HEK293 (cell line): Measurements from ENCODE around the gene LZIC.

ENCODE experiments used
- FEZF1 ChIP-seq: fragments of 450-650 bp; formaldehyde crosslinking; IDR thresholded peaks from 2 replicates; pipeline ENCODE4 v1.5.1; 2016; ENCODE audit warnings: missing biosample characterization, missing genetic modification characterization
- GLIS2 ChIP-seq: fragments of 450-650 bp; formaldehyde crosslinking; IDR thresholded peaks from 2 replicates; pipeline ENCODE4 v1.5.1; 2016; ENCODE audit warnings: missing biosample characterization, missing genetic modification characterization
- INSM2 ChIP-seq: fragments of 450-650 bp; formaldehyde crosslinking; IDR thresholded peaks from 2 replicates; pipeline ENCODE4 v1.5.1; 2016; ENCODE audit warnings: missing biosample characterization, missing genetic modification characterization
- KLF16 ChIP-seq: fragments of 450-650 bp; formaldehyde crosslinking; IDR thresholded peaks from 2 replicates; pipeline ENCODE4 v1.5.1; 2017; ENCODE audit warnings: missing biosample characterization, missing genetic modification characterization
- PRDM10 ChIP-seq: fragments of 450-650 bp; formaldehyde crosslinking; IDR thresholded peaks from 2 replicates; pipeline ENCODE4 v1.5.1; 2016; ENCODE audit warnings: missing biosample characterization, missing genetic modification characterization
- SETDB1 ChIP-seq: IDR thresholded peaks from one replicate; pipeline ENCODE4 v1.6.1; 2017; ENCODE audit warnings: mild to moderate bottlenecking, low read length, moderate library complexity, mixed read lengths; ENCODE audit not compliant: insufficient read length
- SP2 ChIP-seq: fragments of 450-650 bp; formaldehyde crosslinking; IDR thresholded peaks from 2 replicates; pipeline ENCODE4 v1.5.1; 2016; ENCODE audit warnings: missing biosample characterization, missing genetic modification characterization
- TSHZ1 ChIP-seq: fragments of 450-650 bp; formaldehyde crosslinking; IDR thresholded peaks from 2 replicates; pipeline ENCODE4 v1.5.1; 2016; ENCODE audit warnings: missing biosample characterization, missing genetic modification characterization, borderline replicate concordance
- ZBTB6 ChIP-seq: fragments of 450-650 bp; formaldehyde crosslinking; IDR thresholded peaks from 2 replicates; pipeline ENCODE4 v1.5.1; 2017; ENCODE audit warnings: missing biosample characterization, missing genetic modification characterization
- ZFHX2 ChIP-seq: fragments of 450-650 bp; formaldehyde crosslinking; conservative IDR thresholded peaks from 2 replicates; pipeline ENCODE4 v1.5.1; 2016; ENCODE audit warnings: missing biosample characterization, missing genetic modification characterization
- ZNF133 ChIP-seq: fragments of 450-650 bp; formaldehyde crosslinking; IDR thresholded peaks from 2 replicates; pipeline ENCODE4 v1.5.1; 2016; ENCODE audit warnings: missing biosample characterization, missing genetic modification characterization
- ZNF146 ChIP-seq: fragments of 450-650 bp; formaldehyde crosslinking; IDR thresholded peaks from 2 replicates; pipeline ENCODE4 v1.5.1; 2016; ENCODE audit warnings: missing biosample characterization, missing genetic modification characterization
- ZNF184 ChIP-seq: fragments of 450-650 bp; IDR thresholded peaks from 2 replicates; pipeline ENCODE4 v1.5.1; 2018; ENCODE audit warnings: missing biosample characterization, mild to moderate bottlenecking, missing genetic modification characterization
- ZNF2 ChIP-seq: fragments of 450-650 bp; formaldehyde crosslinking; IDR thresholded peaks from 2 replicates; pipeline ENCODE4 v1.5.1; 2016; ENCODE audit warnings: missing biosample characterization, missing genetic modification characterization
- ZNF391 ChIP-seq: fragments of 450-650 bp; formaldehyde crosslinking; IDR thresholded peaks from 2 replicates; pipeline ENCODE4 v1.5.1; 2016; ENCODE audit warnings: low read depth, missing biosample characterization, missing genetic modification characterization, borderline replicate concordance
- ZNF548 ChIP-seq: fragments of 450-650 bp; formaldehyde crosslinking; IDR thresholded peaks from 2 replicates; pipeline ENCODE4 v1.5.1; 2016; ENCODE audit warnings: missing biosample characterization, missing genetic modification characterization
- ZNF561 ChIP-seq: fragments of 450-650 bp; IDR thresholded peaks from 2 replicates; pipeline ENCODE4 v1.5.1; 2018; ENCODE audit warnings: missing biosample characterization, missing genetic modification characterization, borderline replicate concordance
- ZNF585B ChIP-seq: fragments of 450-650 bp; formaldehyde crosslinking; IDR thresholded peaks from 2 replicates; pipeline ENCODE4 v1.5.1; 2016; ENCODE audit warnings: missing biosample characterization, missing genetic modification characterization
- ZNF600 ChIP-seq: fragments of 450-650 bp; formaldehyde crosslinking; IDR thresholded peaks from 2 replicates; pipeline ENCODE4 v1.5.1; 2016; ENCODE audit warnings: missing biosample characterization, missing genetic modification characterization
- ZNF629 ChIP-seq: fragments of 450-650 bp; formaldehyde crosslinking; IDR thresholded peaks from 2 replicates; pipeline ENCODE4 v1.5.1; 2017; ENCODE audit warnings: missing biosample characterization, missing genetic modification characterization
- ZNF639 ChIP-seq: fragments of 450-650 bp; formaldehyde crosslinking; IDR thresholded peaks from 2 replicates; pipeline ENCODE4 v1.5.1; 2016; ENCODE audit warnings: missing biosample characterization, missing genetic modification characterization
- ZNF664 ChIP-seq: fragments of 450-650 bp; formaldehyde crosslinking; IDR thresholded peaks from 2 replicates; pipeline ENCODE4 v1.5.1; 2016; ENCODE audit warnings: missing biosample characterization, missing genetic modification characterization
- ZNF692 ChIP-seq: fragments of 450-650 bp; formaldehyde crosslinking; IDR thresholded peaks from 2 replicates; pipeline ENCODE4 v1.5.1; 2016; ENCODE audit warnings: missing biosample characterization, missing genetic modification characterization
- ZSCAN30 ChIP-seq: fragments of 450-650 bp; IDR thresholded peaks from 2 replicates; pipeline ENCODE4 v1.5.1; 2018; ENCODE audit warnings: missing biosample characterization, mild to moderate bottlenecking, missing genetic modification characterization, moderate library complexity
- ZSCAN4 ChIP-seq: fragments of 450-650 bp; formaldehyde crosslinking; IDR thresholded peaks from 2 replicates; pipeline ENCODE4 v1.5.1; 2017; ENCODE audit warnings: missing biosample characterization, missing genetic modification characterization

The LZIC gene

GRCh38 chr1:9942939-9943788 lies at the start of gene LZIC, which contains the start of gene NMNAT1 (continued):
- peak; percentile 98 for TF ChIP-seq ZSCAN30 (tag by site-specific recombination)
- no peak; the same call in 1 of the 2 replicates for TF ChIP-seq ZBTB6
- TF ChIP-seq ZNF692 (tag by site-specific recombination): peak; percentile 89
- no peak for TF ChIP-seq ZNF184 (tag by site-specific recombination)
- no peak for TF ChIP-seq ZNF664 (tag by site-specific recombination)
- TF ChIP-seq ZNF548 (tag by site-specific recombination): no peak
- peak; percentile 82 for TF ChIP-seq ZNF629
- TF ChIP-seq GLIS2 (tag by site-specific recombination): peak; percentile 90
- TF ChIP-seq ZNF585B (tag by site-specific recombination): no peak
- TF ChIP-seq PRDM10 (tag by site-specific recombination): peak; percentile 71; the same call in 1 of the 2 replicates
- peak; percentile 86 for TF ChIP-seq INSM2
- peak; percentile 94 for TF ChIP-seq SP2 (tag by site-specific recombination)
- peak; percentile 99 for TF ChIP-seq KLF16 (tag by site-specific recombination)
- peak; percentile 95 for TF ChIP-seq ZNF391
- peak; percentile 68 for TF ChIP-seq ZSCAN4 (tag by site-specific recombination)
- TF ChIP-seq ZNF146 (tag by site-specific recombination): peak; percentile 59; the same call in 1 of the 2 replicates
- TF ChIP-seq ZNF2: peak; percentile 93
- peak; percentile 74 for TF ChIP-seq ZFHX2
- no peak for TF ChIP-seq SETDB1
- 0 out of 2 replicates have a peak, but pooled peaks have one; percentile 34 for TF ChIP-seq FEZF1 (tag by site-specific recombination)
- TF ChIP-seq ZNF133 (tag by site-specific recombination): no peak
- TF ChIP-seq ZNF639 (tag by site-specific recombination): peak; percentile 97
- peak; percentile 73 for TF ChIP-seq ZNF600 (tag by site-specific recombination)
- TF ChIP-seq ZNF561 (tag by site-specific recombination): peak; percentile 96
- TF ChIP-seq TSHZ1 (tag by site-specific recombination): 0 out of 2 replicates have a peak, but pooled peaks have one; percentile 8
